Measurements from ENCODE around the gene FAM200B.

FAM200B gene

DNA sequence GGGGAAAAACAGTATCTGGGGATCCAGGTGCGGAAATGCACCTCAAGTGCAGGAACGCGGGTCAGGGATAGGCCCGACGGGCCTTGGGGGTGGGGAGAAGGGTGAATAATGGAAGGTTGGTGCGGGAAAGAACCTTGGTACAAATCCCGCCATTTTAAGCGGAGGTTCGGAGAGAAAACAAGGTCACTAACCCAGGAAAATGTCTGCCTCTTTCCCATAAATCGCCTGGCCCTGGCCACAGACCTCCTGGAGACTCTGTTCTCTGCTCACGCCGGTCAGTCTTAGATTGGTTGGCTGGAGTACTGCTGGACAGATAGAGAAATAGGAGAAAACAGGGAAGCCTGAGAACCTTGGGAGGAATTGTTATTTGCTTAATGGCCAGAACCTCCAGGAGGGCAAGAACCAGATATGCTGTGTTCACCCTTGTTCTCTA lies 25.6 kb upstream of the FAM200B start:
- Histone ChIP-seq H3K79me2 (ENCODE audit: insufficient read depth, low read depth) (peaks cover 30% of the 10 kb centered on the region), H4K20me1 (ENCODE audit: insufficient read depth) (no peaks in the 10 kb centered on the region), H3K36me3 (ENCODE audit: insufficient read depth) (no peaks in the 10 kb centered on the region), H2AFZ (ENCODE audit: low read depth) (peak overlapping the region; percentile 76; the same call in 1 of the 2 replicates), H3K9ac (peak overlapping the region; percentile 79; the same call in 1 of the 2 replicates), H3K27ac (no peak overlapping the region; the same call in 1 of the 2 replicates), H3K4me1 (ENCODE audit: low read depth, poor library complexity, severe bottlenecking) (peaks cover 23% of the 10 kb centered on the region), H3K4me3 (IDR thresholded peaks at IDR 0.05; ENCODE audit: insufficient read depth, low read depth, low read length) (no peak overlapping the region), H3K27me3 (ENCODE audit: insufficient read depth, low read depth) (no peaks in the 10 kb centered on the region), H3K4me2 (peak overlapping the region; percentile 42; the same call in 1 of the 2 replicates)
- TF ChIP-seq, protein P1, sequence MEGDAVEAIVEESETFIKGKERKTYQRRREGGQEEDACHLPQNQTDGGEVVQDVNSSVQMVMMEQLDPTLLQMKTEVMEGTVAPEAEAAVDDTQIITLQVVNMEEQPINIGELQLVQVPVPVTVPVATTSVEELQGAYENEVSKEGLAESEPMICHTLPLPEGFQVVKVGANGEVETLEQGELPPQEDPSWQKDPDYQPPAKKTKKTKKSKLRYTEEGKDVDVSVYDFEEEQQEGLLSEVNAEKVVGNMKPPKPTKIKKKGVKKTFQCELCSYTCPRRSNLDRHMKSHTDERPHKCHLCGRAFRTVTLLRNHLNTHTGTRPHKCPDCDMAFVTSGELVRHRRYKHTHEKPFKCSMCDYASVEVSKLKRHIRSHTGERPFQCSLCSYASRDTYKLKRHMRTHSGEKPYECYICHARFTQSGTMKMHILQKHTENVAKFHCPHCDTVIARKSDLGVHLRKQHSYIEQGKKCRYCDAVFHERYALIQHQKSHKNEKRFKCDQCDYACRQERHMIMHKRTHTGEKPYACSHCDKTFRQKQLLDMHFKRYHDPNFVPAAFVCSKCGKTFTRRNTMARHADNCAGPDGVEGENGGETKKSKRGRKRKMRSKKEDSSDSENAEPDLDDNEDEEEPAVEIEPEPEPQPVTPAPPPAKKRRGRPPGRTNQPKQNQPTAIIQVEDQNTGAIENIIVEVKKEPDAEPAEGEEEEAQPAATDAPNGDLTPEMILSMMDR (conservative IDR thresholded peaks at IDR 0.05; ENCODE audit: low read depth, low read length): no peak

- Histone ChIP-seq H3K4me2 (no peak overlapping the region), H3K4me3 (IDR thresholded peaks at IDR 0.05; ENCODE audit: insufficient read depth, low read depth, low read length) (no peak overlapping the region), H4K20me1 (ENCODE audit: insufficient read depth) (no peaks in the 10 kb centered on the region), H3K36me3 (ENCODE audit: insufficient read depth) (no peaks in the 10 kb centered on the region), H3K27me3 (ENCODE audit: insufficient read depth, low read depth) (no peaks in the 10 kb centered on the region), H3K27ac (no peak overlapping the region), H3K79me2 (ENCODE audit: insufficient read depth, low read depth) (peaks cover 19% of the 10 kb centered on the region), H3K9ac (no peak overlapping the region), H3K4me1 (ENCODE audit: low read depth, poor library complexity, severe bottlenecking) (peaks cover 10% of the 10 kb centered on the region), H2AFZ (ENCODE audit: low read depth) (no peak overlapping the region)
- TF ChIP-seq, protein P1 (conservative IDR thresholded peaks at IDR 0.05; ENCODE audit: low read depth, low read length): no peak
Measured at GRCh38 chr4:15657366-15657765, 24.3 kb upstream of the FAM200B start.

GRCh38 chr4:15658136-15658770 lies 23.4 kb upstream of the FAM200B start:
- Histone ChIP-seq H3K27ac (no peak overlapping the region), H3K4me3 (IDR thresholded peaks at IDR 0.05; ENCODE audit: insufficient read depth, low read depth, low read length) (no peak overlapping the region), H3K4me2 (no peak overlapping the region), H3K36me3 (ENCODE audit: insufficient read depth) (no peaks in the 10 kb centered on the region), H3K9ac (no peak overlapping the region), H3K79me2 (ENCODE audit: insufficient read depth, low read depth) (peaks cover 10% of the 10 kb centered on the region), H4K20me1 (ENCODE audit: insufficient read depth) (no peaks in the 10 kb centered on the region), H3K4me1 (ENCODE audit: low read depth, poor library complexity, severe bottlenecking) (peaks cover 1% of the 10 kb centered on the region), H2AFZ (ENCODE audit: low read depth) (no peak overlapping the region), H3K27me3 (ENCODE audit: insufficient read depth, low read depth) (no peaks in the 10 kb centered on the region)
- TF ChIP-seq, protein P1 (conservative IDR thresholded peaks at IDR 0.05; ENCODE audit: low read depth, low read length): no peak

DNA sequence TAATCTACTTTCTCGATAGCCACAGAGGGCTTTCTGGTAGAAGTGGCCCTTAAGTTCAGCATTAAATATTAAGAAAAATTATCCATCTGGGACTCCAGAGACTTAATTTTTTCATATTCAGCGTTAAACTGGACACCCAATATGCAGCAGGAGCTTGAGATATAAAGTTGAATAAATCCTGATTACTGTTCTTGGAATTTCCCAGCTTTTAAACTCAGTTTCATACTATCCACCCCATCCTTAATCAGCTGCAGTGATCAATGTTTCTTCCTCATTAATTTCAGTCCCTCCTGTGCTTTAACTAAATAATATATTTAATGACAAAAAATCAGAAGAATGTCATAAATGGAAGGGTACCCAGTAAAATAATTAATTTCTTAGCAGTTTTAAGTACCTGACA lies 22.8 kb upstream of the FAM200B start:
- TF ChIP-seq, protein P1 (conservative IDR thresholded peaks at IDR 0.05; ENCODE audit: low read depth, low read length): no peak
- Histone ChIP-seq H3K9ac (no peak overlapping the region), H3K27ac (no peak overlapping the region)

More for the DNA sequence above, 22.8 kb upstream of the FAM200B start:
- no peak overlapping the region for H2AFZ ChIP-seq (ENCODE audit: low read depth)
- H3K27me3 ChIP-seq (ENCODE audit: insufficient read depth, low read depth): no peaks in the 10 kb centered on the region
- H3K4me3 ChIP-seq (IDR thresholded peaks at IDR 0.05; ENCODE audit: insufficient read depth, low read depth, low read length): no peak overlapping the region
- H3K36me3 ChIP-seq (ENCODE audit: insufficient read depth): no peaks in the 10 kb centered on the region
- no peak overlapping the region for H3K4me2 ChIP-seq
- H4K20me1 ChIP-seq (ENCODE audit: insufficient read depth): no peaks in the 10 kb centered on the region
- H3K4me1 ChIP-seq (ENCODE audit: low read depth, poor library complexity, severe bottlenecking): no peaks in the 10 kb centered on the region
- H3K79me2 ChIP-seq (ENCODE audit: insufficient read depth, low read depth): peaks cover 5% of the 10 kb centered on the region; the same call in 1 of the 2 replicates

Data from KMS-11 (cell line).